ENCODE measurements around the gene MYBPC1. TPM values are rescaled to one million over a fixed set of nuclear protein-coding genes. Genes with fewer than 3 reads are reported as not detected.

MYBPC1 gene
- total RNA-seq, 1 experiment from 2014 or later = not detected

- Mint-ChIP-seq H3K27ac (no peak overlapping the region), H3K4me1 (peaks cover 5% of the 10 kb centered on the region in 2 experiments), H3K36me3 (ENCODE audit: insufficient read depth in 1 of 3, low read depth in 3 of 3) (no peaks in the 10 kb centered on the region), H3K4me3 (no peak overlapping the region), H3K9me3 (no peaks in the 10 kb centered on the region), H3K27me3 (ENCODE audit: low read depth) (no peaks in the 10 kb centered on the region)
- Histone ChIP-seq H3K4me2 (ENCODE audit: insufficient read depth, insufficient read length, low read length) (no peak overlapping the region), H4K8ac (replicated peaks; ENCODE audit: insufficient read length, low read depth, low read length) (no peak overlapping the region), H2BK20ac (ENCODE audit: low read depth, low read length, poor library complexity, severe bottlenecking) (no peak overlapping the region), H3K4ac (ENCODE audit: low read depth, low read length) (no peak overlapping the region), H4K5ac (ENCODE audit: insufficient read length, low read depth, low read length) (no peak overlapping the region), H3K14ac (ENCODE audit: insufficient read depth, low read length) (no peak overlapping the region), H3K27ac (ENCODE audit: insufficient read length, low read depth, low read length) (no peak overlapping the region), H4K20me1 (ENCODE audit: control insufficient read depth, insufficient read depth, insufficient read length) (no peaks in the 10 kb centered on the region), H2BK15ac (ENCODE audit: low read depth, low read length) (no peak overlapping the region), H3K4me1 (ENCODE audit: insufficient read depth, low read length) (0 out of 2 replicates have a peak, but pooled peaks cover 2% of the 10 kb centered on the region), H2AFZ (ENCODE audit: low read length) (no peak overlapping the region), H3T11ph (ENCODE audit: low read length) (no peak overlapping the region), H2AK5ac (ENCODE audit: insufficient read length, low read length) (no peak overlapping the region), H3K23ac (ENCODE audit: insufficient read length, low read depth, low read length) (no peak overlapping the region), H3K27me3 (ENCODE audit: insufficient read depth, low read length) (no peaks in the 10 kb centered on the region), H3K23me2 (ENCODE audit: insufficient read length, low read depth, low read length, poor library complexity, severe bottlenecking) (no peaks in the 10 kb centered on the region), H3K56ac (ENCODE audit: insufficient read length, low read depth, low read length) (no peak overlapping the region), H3K9me3 (ENCODE audit: control insufficient read depth, low read depth, low read length) (no peaks in the 10 kb centered on the region), H2BK120ac (ENCODE audit: low read depth, low read length, poor library complexity, severe bottlenecking) (no peak overlapping the region), H3K79me2 (ENCODE audit: insufficient read depth, low read length) (no peaks in the 10 kb centered on the region), H2BK5ac (ENCODE audit: insufficient read length, low read length) (no peak overlapping the region), H3K18ac (ENCODE audit: insufficient read length, low read depth, low read length) (no peak overlapping the region), H3K79me1 (ENCODE audit: insufficient read depth, low read depth, low read length, poor library complexity, severe bottlenecking) (no peaks in the 10 kb centered on the region), H3K9ac (ENCODE audit: extremely low read depth, insufficient read length, low read length) (no peak overlapping the region), H4K91ac (ENCODE audit: insufficient read length, low read depth, low read length) (no peak overlapping the region), H2BK12ac (ENCODE audit: insufficient read length, low read depth, low read length) (no peak overlapping the region)
- TF ChIP-seq CTCF (conservative IDR thresholded peaks at IDR 0.05) = no peak
- no peak for DNase-seq
- no CpG with 5 or more reads among the region's 6 CpGs for WGBS (ENCODE audit: extremely low coverage, insufficient read length, low lambda C conversion rate)
Measured at GRCh38 chr12:101671157-101671791, 76.5 kb downstream of the MYBPC1 start.
